ENCODE data around the gene DNAH2. TPM values are rescaled to one million over a fixed set of nuclear protein-coding genes. Genes with fewer than 3 reads are reported as not detected.

The DNAH2 gene
- total and polyA plus RNA-seq, 9 of the 15 experiments (the other 6 are each of a cell fraction or from before 2014, with no cell fraction given) = 0.03 TPM; not detected in 8

- TF ChIP-seq NKRF (IDR thresholded peaks at IDR 0.05; ENCODE audit: borderline replicate concordance) (peak; percentile 69), MAZ (CRISPR knock-in tag; conservative IDR thresholded peaks at IDR 0.05 in 1 of 2, IDR thresholded peaks at IDR 0.05 in 1 of 2) (peak; percentile 55 to 86), TBL1XR1 (IDR thresholded peaks at IDR 0.05; ENCODE audit: low read length in 2 of 2) (0 out of 4 replicates have a peak, but pooled peaks of 1 of the 2 experiments have one; percentile 31), KDM2B (CRISPR knock-in tag; IDR thresholded peaks at IDR 0.05) (no peak), SIN3B (IDR thresholded peaks at IDR 0.05; ENCODE audit: low read depth) (peak; percentile 32; the same call in 1 of the 2 replicates), CBX5 (IDR thresholded peaks at IDR 0.05; ENCODE audit: borderline replicate concordance, low read depth) (no peak), CREB1 (IDR thresholded peaks at IDR 0.05) (peak; percentile 55), CREB1 (CRISPR knock-in tag; IDR thresholded peaks at IDR 0.05) (peak; percentile 80), ETS1 (conservative IDR thresholded peaks at IDR 0.05; ENCODE audit: control insufficient read depth, low read depth, low read length) (0 out of 2 replicates have a peak, but pooled peaks have one; percentile 15), SMARCA5 (IDR thresholded peaks at IDR 0.05) (no peak), PTTG1 (tag; IDR thresholded peaks at IDR 0.05; ENCODE audit: low read depth) (no peak), ATF1 (CRISPR knock-in tag; IDR thresholded peaks at IDR 0.05) (no peak), ATF1 (tag; IDR thresholded peaks at IDR 0.05) (peak; percentile 82), HMGN3 (IDR thresholded peaks at IDR 0.05; ENCODE audit: borderline replicate concordance, extremely low read depth, insufficient read length, low read depth, low read length) (peak; percentile 83), MNT (conservative IDR thresholded peaks at IDR 0.05) (peak; percentile 58 to 83), CHD2 (IDR thresholded peaks at IDR 0.05; ENCODE audit: low read depth, low read length) (peak; percentile 74), ZNF140 (CRISPR knock-in tag; IDR thresholded peaks at IDR 0.05) (no peak), NEUROD1 (IDR thresholded peaks at IDR 0.05; ENCODE audit: borderline replicate concordance, low read depth, low read length, partially characterized antibody) (no peak), ZNF282 (CRISPR knock-in tag; IDR thresholded peaks at IDR 0.05) (0 out of 2 replicates have a peak, but pooled peaks have one; percentile 12)
Measured at GRCh38 chr17:7834957-7835813, 117.6 kb downstream of the DNAH2 start (continued).

Measured in K562 (cell line).